SK-N-SH (cell line): ENCODE data around the gene AP1AR. TPM values are rescaled to one million over a fixed set of nuclear protein-coding genes. Genes with fewer than 3 reads are reported as not detected.

ENCODE experiments used
- CTCF ChIA-PET: fragments of 300-600, 350-600 bp; formaldehyde crosslinking; extraction: SDS; loops from one replicate; lab custom pipeline; 2021; lab: Yijun Ruan, JAX
- POLR2A ChIA-PET: fragments of 350-600 bp; sonication (Branson Sonifier 250); formaldehyde crosslinking; extraction: SDS; loops from one replicate; lab custom pipeline; 2020; ENCODE audit warnings: antibody characterized with exemption, inconsistent platforms; lab: Yijun Ruan, JAX
- DNase-seq: peaks from one replicate; pipeline ENCODE4 v3.0.0; 2012
- H2AFZ ChIP-seq: fragments of 200-600 bp; sonication (generic); 2 replicates; pipeline ENCODE4 v1.8.1; 2016; ENCODE audit warnings: antibody characterized with exemption, mild to moderate bottlenecking, low read depth
- H3F3A ChIP-seq: fragments of 200-600 bp; sonication (generic); replicated peaks from 2 replicates; pipeline ENCODE3; 2016; ENCODE audit warnings: antibody characterized with exemption, mild to moderate bottlenecking; ENCODE audit not compliant: insufficient read depth
- H3K27ac ChIP-seq, 2 experiments: fragments of 200-500 bp in 1 of 2; fragments of 200-600 bp in 1 of 2; sonication (Bioruptor generic) in 1 of 2; sonication (generic), shearing (Covaris generic) in 1 of 2; 2 replicates each; pipeline versions ENCODE4 v1.5.1 to v1.6.1; 2014 to 2016; ENCODE audit warnings: low read depth in 2 of 2, inconsistent platforms in 1 of 2, low read length in 1 of 2, mild to moderate bottlenecking in 1 of 2, mixed read lengths in 1 of 2
- H3K27me3 ChIP-seq: fragments of 200-600 bp; sonication (generic), shearing (Covaris generic); 2 replicates; pipeline ENCODE4 v1.6.1; 2016; ENCODE audit warnings: mixed run types; ENCODE audit not compliant: insufficient read depth
- H3K36me3 ChIP-seq, 2 experiments: fragments of 200-500 bp in 1 of 2; fragments of 200-600 bp in 1 of 2; sonication (Bioruptor generic) in 1 of 2; sonication (generic) in 1 of 2; replicated peaks in 1 of 2; 2 replicates each; pipeline versions ENCODE3 to v1.5.1; 2014 to 2016; ENCODE audit warnings: low read length in 1 of 2, mild to moderate bottlenecking in 1 of 2; ENCODE audit not compliant: insufficient read depth in 2 of 2, control insufficient read depth in 1 of 2
- H3K4me1 ChIP-seq, 2 experiments: fragments of 200-500 bp in 1 of 2; fragments of 200-600 bp in 1 of 2; sonication (Bioruptor generic) in 1 of 2; sonication (generic), shearing (Covaris generic) in 1 of 2; 2 replicates each; pipeline versions ENCODE4 v1.5.1 to v1.6.1; 2014 to 2016; ENCODE audit warnings: low read depth in 1 of 2, low read length in 1 of 2, mixed run types in 1 of 2; ENCODE audit not compliant: insufficient read depth in 2 of 2, control insufficient read depth in 1 of 2
- H3K4me2 ChIP-seq: fragments of 200-600 bp; sonication (generic), shearing (Covaris generic); 2 replicates; pipeline ENCODE4 v1.6.1; 2017; ENCODE audit warnings: mixed run types
- H3K4me3 ChIP-seq, 2 experiments: fragments of 200-500 bp in 1 of 2; fragments of 200-600 bp in 1 of 2; sonication (Bioruptor generic) in 1 of 2; sonication (generic), shearing (Covaris generic) in 1 of 2; 2 replicates each; pipeline versions ENCODE4 v1.5.1 to v1.8.1; 2014 to 2016; ENCODE audit warnings: low read depth in 2 of 2, inconsistent platforms in 1 of 2, low read length in 1 of 2, mild to moderate bottlenecking in 1 of 2, mixed read lengths in 1 of 2, moderate library complexity in 1 of 2
- H3K79me2 ChIP-seq: fragments of 200-600 bp; sonication (generic); 2 replicates; pipeline ENCODE4 v1.8.1; 2017; ENCODE audit warnings: mild to moderate bottlenecking; ENCODE audit not compliant: insufficient read depth
- H3K9ac ChIP-seq: fragments of 200-600 bp; sonication (generic); 2 replicates; pipeline ENCODE4 v1.6.1; 2017; ENCODE audit warnings: mixed run types
- H3K9me2 ChIP-seq: fragments of 200-600 bp; sonication (generic); 2 replicates; pipeline ENCODE4 v1.6.1; 2017; ENCODE audit warnings: mixed run types
- H3K9me3 ChIP-seq: fragments of 200-600 bp; sonication (generic); 2 replicates; pipeline ENCODE4 v1.6.1; 2017; ENCODE audit warnings: mixed run types, mild to moderate bottlenecking, moderate library complexity
- H4K20me1 ChIP-seq: fragments of 200-600 bp; sonication (generic); 2 replicates; pipeline ENCODE4 v1.6.1; 2017; ENCODE audit warnings: mild to moderate bottlenecking, mixed run types; ENCODE audit not compliant: insufficient read depth
- EP300 ChIP-seq, 2 experiments: IDR thresholded peaks; 2 replicates each; pipeline versions ENCODE4 v1.4.0 to v1.6.1; 2012; ENCODE audit warnings: borderline replicate concordance in 1 of 2, low read depth in 1 of 2, low read length in 1 of 2
- EZH2phosphoT487 ChIP-seq: fragments of 200-600 bp; sonication (generic); IDR thresholded peaks from 2 replicates; pipeline ENCODE4 v1.6.1; 2017; ENCODE audit warnings: low read depth, mixed run types, mild to moderate bottlenecking, antibody characterized with exemption, moderate library complexity, borderline replicate concordance
- FOSL2 ChIP-seq: IDR thresholded peaks from 2 replicates; pipeline ENCODE4 v1.4.0; 2012; ENCODE audit warnings: low read depth, mild to moderate bottlenecking, moderate library complexity, borderline replicate concordance
- FOXM1 ChIP-seq: IDR thresholded peaks from 2 replicates; pipeline ENCODE4 v1.4.0; 2012; ENCODE audit warnings: low read depth, mild to moderate bottlenecking
- GATA2 ChIP-seq: sonication (generic); formaldehyde crosslinking; IDR thresholded peaks from 2 replicates; pipeline ENCODE4 v1.5.0; 2020; ENCODE audit warnings: mild to moderate bottlenecking, missing genetic modification reagents
- IRF3 ChIP-seq: fragments of 150-350 bp; IDR thresholded peaks from 2 replicates; pipeline ENCODE4 v1.6.1; 2016; ENCODE audit warnings: mild to moderate bottlenecking, low read depth, low read length
- MEF2A ChIP-seq: IDR thresholded peaks from 2 replicates; pipeline ENCODE4 v1.4.0; 2012; ENCODE audit warnings: low read depth, borderline replicate concordance
- NFIC ChIP-seq: IDR thresholded peaks from 2 replicates; pipeline ENCODE4 v1.4.0; 2012; ENCODE audit warnings: borderline replicate concordance
- NRF1 ChIP-seq: IDR thresholded peaks from 2 replicates; pipeline ENCODE4 v1.6.1; 2012; ENCODE audit warnings: low read depth, mild to moderate bottlenecking, low read length
- PBX3 ChIP-seq: IDR thresholded peaks from 2 replicates; pipeline ENCODE4; 2012
- POLR2AphosphoS5 ChIP-seq: IDR thresholded peaks from 2 replicates; pipeline ENCODE4 v1.6.1; 2012; ENCODE audit warnings: low read depth, low read length
- RAD21 ChIP-seq: IDR thresholded peaks from 2 replicates; pipeline ENCODE4 v1.6.1; 2012; ENCODE audit warnings: mild to moderate bottlenecking, low read length
- RCOR1 ChIP-seq: fragments of 150-350 bp; IDR thresholded peaks from 2 replicates; pipeline ENCODE4 v1.6.1; 2017; ENCODE audit warnings: antibody characterized with exemption, low read length
- RFX5 ChIP-seq: IDR thresholded peaks from 2 replicates; pipeline ENCODE4 v1.6.1; 2012; ENCODE audit warnings: mild to moderate bottlenecking, improper control_type of control experiment, low read length
- SIN3A ChIP-seq: IDR thresholded peaks from 2 replicates; pipeline ENCODE4 v1.6.1; 2012; ENCODE audit warnings: low read depth, mild to moderate bottlenecking, low read length, moderate library complexity, borderline replicate concordance
- TCF12 ChIP-seq: IDR thresholded peaks from 2 replicates; pipeline ENCODE4 v1.4.0; 2012
- TEAD4 ChIP-seq: IDR thresholded peaks from 2 replicates; pipeline ENCODE4 v1.4.0; 2012; ENCODE audit warnings: mild to moderate bottlenecking, borderline replicate concordance; ENCODE audit not compliant: insufficient read depth
- USF1 ChIP-seq: IDR thresholded peaks from 2 replicates; pipeline ENCODE4 v1.4.0; 2012; ENCODE audit warnings: low read depth, borderline replicate concordance
- USF2 ChIP-seq: fragments of 150-350 bp; IDR thresholded peaks from 2 replicates; pipeline ENCODE4 v1.6.1; 2017; ENCODE audit warnings: antibody characterized with exemption, low read length, low read depth, borderline replicate concordance
- WGBS: methylation state at CpG from one replicate; pipeline ENCODE4 v1.1.6; 2017; ENCODE audit warnings: low lambda C conversion rate; 5-methylcytosine and 5-hydroxymethylcytosine counted together
- polyA plus RNA-seq, 3 experiments: library from polyadenylated mRNA; depleted of rRNA; stranded (reverse); fragments of >200 nt; gene quantifications; 2 replicates each; pipeline ENCODE4 v1.2.3, GENCODE V29; 2012

The AP1AR gene
- polyA plus RNA-seq, 1 of the 3 experiments (the other 2 are of a cell fraction) = 8.5 TPM

GRCh38 chr4:112284662-112285411, 53.2 kb downstream of the AP1AR start:
- Histone ChIP-seq H3K27ac (peak overlapping the region; percentile 40 to 61), H4K20me1 (no peaks in the 10 kb centered on the region), H3K4me2 (peak overlapping the region; percentile 92), H3K9me3 (no peaks in the 10 kb centered on the region), H3K9me2 (no peaks in the 10 kb centered on the region), H2AFZ (peak overlapping the region; percentile 99), H3K4me1 (peaks cover 0 to 11% of the 10 kb centered on the region in 2 experiments; a peak in 2 of 4 replicates), H3K9ac (peak overlapping the region; percentile 80), H3K36me3 (no peaks in the 10 kb centered on the region), H3K79me2 (peaks cover 30% of the 10 kb centered on the region; the same call in 1 of the 2 replicates), H3K27me3 (no peaks in the 10 kb centered on the region), H3F3A (no peaks in the 10 kb centered on the region), H3K4me3 (peak overlapping the region; percentile 73 to 76)
- WGBS = 10% methylated on average over 15 of the region's 15 CpGs
- DNase-seq = peak; percentile 64
- POLR2A ChIA-PET = no interaction called here
- CTCF ChIA-PET = interaction anchor here (0.7 to 2.3 kb wide), 4 partner anchors 17 to 653 kb away, joined by 3 to 9 read pairs (median 5); no protein-coding TSS in a partner anchor
- TF ChIP-seq NRF1 (no peak), RFX5 (no peak), POLR2AphosphoS5 (no peak), FOSL2 (no peak), RAD21 (no peak), EP300 (IDR thresholded peaks at IDR 0.05; ENCODE audit: borderline replicate concordance in 1 of 2, low read depth in 1 of 2, low read length in 1 of 2) (no peak), PBX3 (no peak), FOXM1 (no peak), SIN3A (no peak), TCF12 (no peak), EZH2phosphoT487 (no peak), NFIC (no peak), USF2 (no peak), IRF3 (no peak), GATA2 (no peak), RCOR1 (no peak), TEAD4 (no peak), MEF2A (no peak), USF1 (no peak)
